ENCODE measurements around the gene NFASC. TPM values are rescaled to one million over a fixed set of nuclear protein-coding genes. Genes with fewer than 3 reads are reported as not detected.

NFASC gene
- total and polyA plus RNA-seq, 9 of the 15 experiments (the other 6 are each of a cell fraction or from before 2014, with no cell fraction given) = 0.03 to 0.16 (median 0.06) TPM; not detected in 6

DNA sequence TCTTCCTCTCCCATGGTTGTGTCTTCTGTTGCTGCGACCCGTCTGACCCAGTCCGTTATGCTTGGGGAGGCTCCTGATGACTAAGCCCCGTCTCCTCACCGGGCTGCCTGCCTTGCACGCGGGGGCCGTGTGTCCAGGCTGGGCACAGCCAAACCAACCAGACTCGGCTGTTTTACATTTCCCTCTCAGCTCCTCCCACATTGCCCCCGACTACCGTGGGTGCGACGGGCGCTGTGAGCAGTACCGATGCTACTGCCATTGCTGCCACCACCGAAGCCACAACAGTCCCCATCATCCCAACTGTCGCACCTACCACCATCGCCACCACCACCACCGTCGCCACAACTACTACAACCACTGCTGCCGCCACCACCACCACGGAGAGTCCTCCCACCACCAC is 126.3 kb downstream of the NFASC start:
- no peak overlapping the region for H3K4me2 ChIP-seq (ENCODE audit: insufficient read depth, low read length)
- DNase-seq (ENCODE audit: extremely low read depth in 1 of 4, low spot score in 3 of 4) (no peak), FAIRE-seq (no peak), ATAC-seq (no peak)
- in situ Hi-C loops (cut with MboI) = no loop called here
- CTCF ChIA-PET (ENCODE audit: low intra/inter-chr PET ratio) = no interaction called here
- H3K9ac ChIP-seq (ENCODE audit: insufficient read depth in 1 of 2, low read depth in 2 of 2, low read length in 2 of 2) = no peak overlapping the region
- H3K9me1 ChIP-seq (ENCODE audit: control insufficient read depth, insufficient read depth, low read length) = no peaks in the 10 kb centered on the region
- H4K20me1 ChIP-seq (replicated peaks; ENCODE audit: control insufficient read depth, insufficient read depth, low read length) = peaks cover 6% of the 10 kb centered on the region; the same call in 1 of the 2 replicates
- no peak overlapping the region for H2AFZ ChIP-seq (ENCODE audit: low read depth, low read length)
- 0 out of 5 replicates have a peak, but pooled peaks cover 0 to 2% of the 10 kb centered on the region in 2 experiments for H3K4me1 ChIP-seq (replicated peaks in 1 of 2; ENCODE audit: control insufficient read depth in 2 of 2, insufficient read depth in 2 of 2, low read length in 2 of 2)
- H3K9me3 ChIP-seq (replicated peaks; ENCODE audit: control insufficient read depth, insufficient read depth, low read depth, low read length) = no peaks in the 10 kb centered on the region
- no peak overlapping the region for H3K4me3 ChIP-seq
- peaks cover 84 to 95% of the 10 kb centered on the region in 2 experiments for H3K27me3 ChIP-seq (ENCODE audit: control insufficient read depth in 2 of 2, insufficient read depth in 2 of 2, low read length in 2 of 2)
- intact Hi-C loops (cut with micrococcal nuclease) = no loop called here
- 1% methylated on average over 22 of the region's 22 CpGs for WGBS (ENCODE audit: insufficient coverage, low coverage, missing lambda C conversion rate)
- BruUV-seq (replicated peaks) = no TSS peak
- no peaks in the 10 kb centered on the region for H3K79me2 ChIP-seq (ENCODE audit: control insufficient read depth, insufficient read depth, low read length)
- no peak overlapping the region for H3K27ac ChIP-seq (ENCODE audit: extremely low read depth, low read depth, low read length)
- POLR2A ChIA-PET = interaction anchor here (1.2 kb wide), 1 partner anchor 13 kb away, joined by 3 read pairs; no protein-coding TSS in a partner anchor
- no peak for TF ChIP-seq TEAD1 (CRISPR knock-in tag; IDR thresholded peaks at IDR 0.05)
- TF ChIP-seq, protein P1, sequence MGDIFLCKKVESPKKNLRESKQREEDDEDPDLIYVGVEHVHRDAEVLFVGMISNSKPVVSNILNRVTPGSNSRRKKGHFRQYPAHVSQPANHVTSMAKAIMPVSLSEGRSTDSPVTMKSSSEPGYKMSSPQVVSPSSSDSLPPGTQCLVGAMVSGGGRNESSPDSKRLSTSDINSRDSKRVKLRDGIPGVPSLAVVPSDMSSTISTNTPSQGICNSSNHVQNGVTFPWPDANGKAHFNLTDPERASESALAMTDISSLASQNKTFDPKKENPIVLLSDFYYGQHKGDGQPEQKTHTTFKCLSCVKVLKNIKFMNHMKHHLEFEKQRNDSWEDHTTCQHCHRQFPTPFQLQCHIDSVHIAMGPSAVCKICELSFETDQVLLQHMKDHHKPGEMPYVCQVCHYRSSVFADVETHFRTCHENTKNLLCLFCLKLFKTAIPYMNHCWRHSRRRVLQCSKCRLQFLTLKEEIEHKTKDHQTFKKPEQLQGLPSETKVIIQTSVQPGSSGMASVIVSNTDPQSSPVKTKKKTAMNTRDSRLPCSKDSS (IDR thresholded peaks at IDR 0.05; ENCODE audit: low read depth, partially characterized antibody) = no peak
- TF ChIP-seq EP400 (IDR thresholded peaks at IDR 0.05) = no peak
- TF ChIP-seq NR2F6 (CRISPR knock-in tag; IDR thresholded peaks at IDR 0.05) = no peak
- no peak for TF ChIP-seq PCBP1 (IDR thresholded peaks at IDR 0.05; ENCODE audit: low read depth, low read length, poor library complexity, severe bottlenecking)
- H3K36me3 ChIP-seq (ENCODE audit: control insufficient read depth, insufficient read depth, low read length) = no peaks in the 10 kb centered on the region

Measured in K562 (cell line).